Fibroblast of lung (primary cell): ENCODE measurements around the gene CFAP57.

Experiments
- CTCF ChIP-seq, 2 donors: IDR thresholded peaks in 1 of 2; conservative IDR thresholded peaks in 1 of 2; 1 replicate in 1 of 2; 2 replicates in 1 of 2; pipeline ENCODE4 v1.5.1; 2011 to 2012; ENCODE audit warnings: low read length in 2 of 2, control low read depth in 1 of 2, inconsistent platforms in 1 of 2, low read depth in 1 of 2, mild to moderate bottlenecking in 1 of 2
- EZH2 ChIP-seq: IDR thresholded peaks from 2 replicates; pipeline ENCODE4 v1.5.1; 2012; ENCODE audit warnings: low read length, control low read depth, mild to moderate bottlenecking; ENCODE audit errors: missing control alignments

GRCh38 chr1:43292216-43292615 is 120.1 kb downstream of the CFAP57 start:
- no peak for TF ChIP-seq CTCF (conservative IDR thresholded peaks at IDR 0.05 in 1 of 2, IDR thresholded peaks at IDR 0.05 in 1 of 2; ENCODE audit: low read depth in 1 of 2, low read length in 2 of 2)
- no peak for TF ChIP-seq EZH2
